GM21515 (cell line): ENCODE data around the gene DNAL4.
"Not testable (repeated sequence)": the region's sequence is repeated elsewhere in the genome, so short reads cannot be mapped to it uniquely, and the experiment has no call there.

ENCODE experiments used
- ATAC-seq: cut with Tn5 transposase; IDR thresholded peaks from one replicate; pipeline ENCODE4 v1.9.1; 2021; ENCODE audit not compliant: unreplicated experiment

Gene DNAL4

DNA sequence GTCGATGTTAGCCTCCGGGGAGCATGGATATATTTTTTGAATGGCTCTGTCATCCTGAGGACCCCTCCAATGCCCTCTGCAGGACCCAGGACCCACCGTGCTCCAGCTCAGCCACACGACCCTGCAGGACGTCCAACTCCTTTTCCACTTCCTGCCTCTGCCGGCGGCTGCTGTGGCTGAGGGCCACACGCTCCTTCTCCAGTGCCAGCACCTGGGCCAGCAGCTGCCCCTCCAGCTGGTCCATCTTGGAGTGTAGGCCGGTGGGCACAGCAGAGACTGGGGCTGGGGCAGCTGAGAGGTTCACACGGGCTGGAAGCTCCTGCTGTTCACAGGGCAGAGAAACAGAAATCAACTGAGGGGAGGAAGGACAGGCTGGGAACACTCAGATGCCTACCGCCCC lies 34.2 kb upstream of the DNAL4 start:
- ATAC-seq = no peak

DNA sequence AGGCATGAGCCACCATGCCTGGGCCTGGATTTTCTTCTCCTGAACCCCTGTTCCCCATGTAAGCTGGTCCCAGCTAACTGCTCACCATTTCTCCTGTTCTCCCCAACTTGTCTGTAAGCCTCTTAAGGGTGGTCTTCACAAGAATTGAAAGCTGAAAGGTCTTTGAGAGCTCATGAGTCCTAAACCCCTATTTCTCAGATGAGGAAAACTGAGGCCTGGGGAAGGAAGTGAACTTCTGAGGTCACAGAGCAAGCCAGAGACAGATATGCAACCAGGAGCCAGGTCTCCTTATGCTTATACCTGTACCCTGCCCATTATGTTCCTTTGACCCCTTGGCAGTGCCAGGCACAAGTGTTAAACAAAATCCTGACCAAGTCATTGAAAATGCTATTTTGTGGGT lies 33.6 kb upstream of the DNAL4 start:
- ATAC-seq = no peak

DNA sequence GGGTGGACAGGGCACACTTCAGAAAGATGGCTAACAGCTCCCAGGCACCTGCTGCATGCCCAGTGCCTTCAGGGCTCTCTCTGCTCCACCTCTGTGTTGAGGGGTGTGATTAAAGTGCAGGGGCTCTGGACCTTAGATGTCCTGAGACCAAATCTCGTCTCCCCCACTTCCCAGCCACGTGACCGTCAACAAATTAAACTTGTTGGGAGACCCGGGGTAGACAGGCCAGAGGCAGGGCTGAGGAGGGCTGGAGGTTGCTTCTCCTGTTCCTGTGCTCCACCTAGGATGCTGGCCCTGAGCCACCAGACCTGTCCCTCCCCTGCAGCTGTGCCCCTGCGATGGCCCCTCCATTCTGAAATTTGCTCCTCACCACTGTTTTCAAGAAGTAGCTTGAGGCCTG lies 32.9 kb upstream of the DNAL4 start:
- ATAC-seq = no peak

DNA sequence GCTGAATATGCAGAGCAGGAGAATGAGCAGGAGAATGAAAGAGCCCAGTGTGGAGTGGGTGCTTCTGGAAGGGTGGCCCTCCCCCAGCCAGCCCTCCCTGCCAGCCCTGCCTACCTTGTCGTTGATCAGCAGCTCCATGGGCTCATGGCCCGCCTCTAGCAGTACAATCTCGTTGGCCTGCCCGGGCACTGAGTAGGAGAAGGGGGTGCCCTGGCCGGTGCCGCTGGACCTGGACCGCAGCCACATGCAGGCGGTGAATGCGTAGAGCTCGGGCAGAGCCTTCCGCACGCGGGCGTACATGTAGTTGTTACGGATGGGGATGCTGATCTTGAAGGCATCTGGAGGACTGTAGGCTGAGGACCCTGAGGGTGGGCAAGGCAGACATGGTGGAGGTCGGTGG lies 32.4 kb upstream of the DNAL4 start:
- no peak for ATAC-seq

DNA sequence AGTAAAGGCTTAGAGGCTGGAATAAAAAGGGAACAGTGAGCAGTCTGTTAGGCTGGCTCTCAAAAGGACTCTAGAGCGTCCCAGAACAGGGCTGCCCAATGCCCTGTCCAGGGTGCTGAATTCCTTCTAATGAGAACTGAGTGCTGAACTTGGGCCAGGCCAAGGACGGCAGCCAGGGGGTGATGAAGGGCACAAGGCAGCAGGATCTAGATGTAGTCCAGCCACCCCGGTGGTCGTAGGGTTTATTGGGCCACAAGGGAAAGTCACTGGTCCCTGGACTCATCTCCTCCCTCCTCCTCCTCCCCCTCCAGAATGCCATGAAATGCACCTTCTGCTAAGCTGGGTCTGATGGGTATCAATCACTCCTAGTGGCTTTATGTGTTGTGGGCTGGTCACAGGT lies 30.6 kb upstream of the DNAL4 start:
- no peak for ATAC-seq

DNA sequence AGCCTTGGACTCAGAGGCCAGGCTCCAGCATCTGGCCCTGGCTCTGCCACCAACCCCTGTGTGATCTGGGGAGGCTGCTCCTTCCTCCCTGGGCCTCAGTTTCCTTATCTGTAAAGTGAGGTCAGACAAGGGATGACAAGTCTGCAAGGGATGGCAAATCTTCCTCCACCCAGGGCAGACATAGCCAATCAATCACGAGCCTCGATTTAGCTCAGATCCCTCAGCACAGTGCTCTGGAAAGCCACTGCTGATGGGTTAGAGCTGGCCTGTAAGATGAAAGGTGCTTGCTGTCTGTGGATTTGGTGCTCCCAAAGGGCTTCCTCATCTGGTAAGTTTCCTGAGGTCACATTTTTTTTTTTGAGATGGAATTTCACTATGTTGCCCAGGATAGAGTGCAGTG lies 29.7 kb upstream of the DNAL4 start:
- no peak for ATAC-seq

DNA sequence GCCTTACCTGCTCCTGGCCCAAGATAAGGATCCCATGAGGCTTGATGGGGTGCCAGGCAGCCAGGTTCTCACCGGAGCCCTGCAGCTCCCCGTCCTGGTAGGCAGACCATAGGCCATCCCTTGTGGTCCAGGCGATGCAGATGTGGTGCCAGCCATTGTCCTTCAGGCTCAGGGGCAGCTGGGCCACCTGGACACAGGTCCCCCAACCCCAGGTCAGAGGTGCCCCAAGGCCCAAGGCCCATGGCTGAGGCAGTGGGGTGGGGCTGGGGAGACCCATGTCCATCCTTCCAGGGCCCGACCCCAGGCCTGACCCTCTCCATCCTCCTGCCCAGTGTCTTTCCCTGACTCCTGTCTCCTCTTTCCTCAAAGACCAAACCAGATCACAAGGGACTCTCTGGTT lies 29.1 kb upstream of the DNAL4 start:
- ATAC-seq = no peak

DNA sequence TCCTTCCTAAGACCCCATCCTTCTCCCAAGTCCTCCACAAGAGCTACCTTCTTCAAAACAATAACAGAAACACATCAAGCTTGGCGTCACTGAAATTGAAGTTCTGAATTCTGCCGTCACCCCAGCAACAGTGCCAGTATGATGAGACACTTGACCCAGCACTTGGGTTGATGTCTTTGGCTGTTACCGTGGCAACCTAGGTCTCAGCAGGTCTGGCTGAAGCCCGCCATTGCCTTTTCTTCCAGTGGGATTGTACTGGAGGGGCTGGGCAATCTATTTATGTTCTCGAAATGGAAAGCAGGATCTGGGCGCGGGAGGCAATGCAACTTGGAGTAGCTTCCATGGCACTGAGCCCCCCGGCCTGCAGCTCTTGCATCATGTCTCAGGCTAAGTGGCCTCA lies 26.1 kb upstream of the DNAL4 start:
- ATAC-seq = no peak

DNA sequence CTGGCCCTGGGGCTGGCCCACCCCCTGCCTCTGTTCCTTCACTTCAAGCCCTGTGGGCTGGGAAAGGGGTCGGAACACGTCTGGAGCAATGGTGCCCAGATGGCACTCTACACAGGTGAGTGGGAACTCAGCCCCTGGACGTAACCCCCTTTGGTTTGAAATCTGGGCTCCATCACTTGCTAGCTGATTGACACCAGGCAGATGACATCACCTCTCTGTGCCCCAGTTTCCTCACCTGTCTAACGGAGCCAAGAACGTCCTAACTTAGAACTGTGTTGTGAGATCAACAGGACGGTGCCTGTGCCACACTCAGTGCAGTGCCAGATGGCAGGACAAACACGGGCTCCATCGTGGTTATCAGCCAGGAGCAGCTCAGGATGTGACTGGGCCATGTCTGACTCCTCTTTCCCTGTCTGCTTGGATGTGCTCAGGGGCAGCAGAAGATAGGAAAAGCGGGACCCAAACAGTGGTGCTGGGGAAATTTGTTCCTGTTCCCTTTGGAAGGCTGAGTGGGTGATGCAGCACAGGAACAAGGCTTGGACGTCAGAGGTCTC lies 25.5 kb upstream of the DNAL4 start:
- ATAC-seq = no peak

DNA sequence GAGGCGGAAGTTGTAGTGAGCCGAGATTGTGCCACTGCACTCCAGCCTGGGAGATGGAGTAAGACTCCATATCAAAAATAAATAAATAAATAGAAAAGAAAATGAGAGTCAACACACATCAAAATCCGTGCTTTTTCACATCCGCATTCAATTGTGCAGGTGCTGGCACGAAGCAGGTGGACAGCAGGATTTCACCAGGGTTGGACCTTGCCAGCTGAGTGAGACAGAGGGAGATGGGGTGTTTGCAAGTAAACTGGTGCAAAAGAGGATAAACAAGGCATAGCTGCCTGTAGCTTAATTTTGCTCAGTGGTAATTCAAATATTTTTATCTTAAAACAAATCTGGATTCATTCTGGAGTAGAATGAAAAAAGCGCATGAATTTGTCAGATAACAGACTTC lies 23.3 kb upstream of the DNAL4 start:
- no peak for ATAC-seq

DNA sequence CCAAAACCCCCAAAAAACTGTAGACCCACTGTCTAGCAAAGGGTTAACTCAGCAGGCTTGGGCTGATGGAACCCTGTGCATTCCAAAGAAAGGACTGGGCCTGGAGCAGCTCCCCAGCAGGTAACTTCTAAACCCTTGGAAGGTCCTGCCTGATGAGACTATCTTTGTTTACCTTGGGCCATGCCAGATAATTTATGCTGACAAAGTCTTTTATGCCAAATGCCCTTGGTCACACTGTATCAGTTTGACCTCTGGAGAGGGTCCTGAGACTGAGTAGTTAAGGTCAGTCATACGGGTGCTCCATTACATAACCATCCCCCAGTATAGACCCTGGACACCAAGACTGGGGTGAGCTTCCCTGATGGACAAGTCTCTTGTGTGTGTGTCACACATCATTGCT lies 21.9 kb upstream of the DNAL4 start:
- no peak for ATAC-seq

DNA sequence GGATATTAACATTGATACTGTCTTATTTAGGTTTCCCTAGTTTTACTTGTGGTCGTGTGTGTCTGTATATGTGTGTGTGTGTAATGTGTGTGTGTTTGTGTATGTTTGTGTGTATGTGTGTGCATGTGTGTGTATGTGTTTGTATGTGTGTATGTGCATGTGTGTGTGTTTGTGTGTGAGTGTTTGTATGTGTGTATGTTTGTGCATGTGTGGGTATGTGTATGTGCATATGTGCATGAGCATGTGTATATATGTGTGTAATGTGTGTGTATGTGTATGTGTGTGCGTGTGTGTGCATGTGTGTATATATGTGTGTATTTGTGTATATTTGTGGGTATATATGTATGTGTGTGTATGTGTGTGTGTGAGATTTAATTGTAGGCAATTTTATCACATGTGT lies 17.3 kb upstream of the DNAL4 start:
- no peak for ATAC-seq

DNA sequence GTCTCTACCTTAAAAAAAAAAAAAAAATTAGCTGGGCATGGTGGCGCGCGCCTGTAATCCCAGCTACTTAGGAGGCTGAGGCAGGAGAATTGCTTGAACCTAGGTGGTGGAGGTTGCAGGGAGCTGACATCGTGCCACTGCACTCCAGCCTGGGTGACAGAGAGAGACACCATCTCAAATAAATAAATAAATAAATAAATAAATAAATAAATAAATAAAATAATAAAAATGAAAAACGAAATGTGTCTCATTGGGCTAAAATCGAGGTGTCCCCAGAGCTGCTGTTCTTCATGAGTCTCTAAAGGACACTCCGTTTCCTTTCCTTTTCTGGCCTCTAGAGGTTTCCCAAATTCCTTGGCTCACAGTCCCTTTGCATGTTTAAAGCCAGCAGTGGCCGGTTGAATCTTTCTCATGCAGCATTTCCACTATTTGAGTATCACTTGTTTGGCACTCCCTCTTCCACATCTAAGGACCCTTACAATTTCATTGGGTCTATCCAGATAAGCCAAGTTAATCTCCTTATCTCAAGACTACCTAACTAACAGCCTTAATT lies 11.2 kb upstream of the DNAL4 start:
- not testable (repeated sequence) for ATAC-seq

DNA sequence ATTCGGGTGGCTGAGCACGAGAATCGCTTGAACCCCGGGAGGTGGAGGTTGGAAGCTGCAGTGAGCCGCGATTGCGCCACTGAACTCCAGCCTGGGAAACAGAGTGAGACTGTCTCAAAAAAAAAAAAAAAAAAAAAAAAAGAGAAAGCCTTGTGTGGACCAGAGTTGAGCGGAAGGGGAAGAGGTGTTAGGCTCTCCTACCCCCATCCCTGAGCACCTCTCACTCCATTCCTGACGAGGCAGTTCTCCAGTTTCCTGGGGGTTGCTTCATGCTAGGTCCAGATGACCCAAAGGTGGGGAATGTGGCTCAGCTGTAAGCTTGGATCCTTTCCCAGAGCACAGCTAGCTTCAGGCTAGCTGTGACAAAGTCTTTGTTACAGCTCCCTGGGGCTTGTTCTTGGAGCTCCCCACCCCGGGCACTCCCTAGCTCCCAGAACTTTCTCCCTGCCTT lies 8.8 kb upstream of the DNAL4 start:
- no peak for ATAC-seq

DNA sequence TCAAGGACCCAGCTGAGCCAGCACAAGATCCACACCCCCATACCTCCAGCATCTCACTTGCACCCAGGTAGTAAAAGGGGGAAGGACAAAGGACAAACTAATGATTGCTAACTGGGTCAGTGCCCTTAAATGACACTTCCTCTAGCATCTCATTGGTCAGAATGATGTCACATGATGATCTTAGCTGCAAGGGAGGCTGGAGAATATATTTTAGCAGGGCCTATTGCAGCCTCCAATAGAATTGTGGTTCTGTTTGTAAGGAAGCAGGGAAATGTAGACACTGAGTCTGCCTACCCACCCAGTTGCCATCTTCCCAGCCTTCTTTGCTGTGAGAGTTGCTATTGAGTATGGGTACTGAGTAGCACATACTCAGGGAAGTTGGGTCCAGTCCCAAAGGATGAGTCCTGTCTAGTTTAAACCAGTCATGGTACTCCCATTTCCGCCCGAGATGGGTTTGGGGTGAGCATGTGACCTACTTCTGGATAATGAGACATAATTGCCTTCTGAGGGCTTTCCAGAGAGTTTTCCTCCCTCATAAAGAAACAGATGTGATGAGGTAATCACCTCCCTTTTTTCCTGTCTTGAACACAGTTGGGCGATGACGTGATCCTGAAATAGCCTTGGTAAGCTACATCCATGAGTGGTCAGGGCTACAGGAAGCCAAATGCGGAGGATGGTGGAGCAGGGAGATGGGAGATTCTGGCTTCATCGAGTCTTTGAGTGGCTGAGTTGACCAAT lies 5.5 kb upstream of the DNAL4 start:
- ATAC-seq = no peak

DNA sequence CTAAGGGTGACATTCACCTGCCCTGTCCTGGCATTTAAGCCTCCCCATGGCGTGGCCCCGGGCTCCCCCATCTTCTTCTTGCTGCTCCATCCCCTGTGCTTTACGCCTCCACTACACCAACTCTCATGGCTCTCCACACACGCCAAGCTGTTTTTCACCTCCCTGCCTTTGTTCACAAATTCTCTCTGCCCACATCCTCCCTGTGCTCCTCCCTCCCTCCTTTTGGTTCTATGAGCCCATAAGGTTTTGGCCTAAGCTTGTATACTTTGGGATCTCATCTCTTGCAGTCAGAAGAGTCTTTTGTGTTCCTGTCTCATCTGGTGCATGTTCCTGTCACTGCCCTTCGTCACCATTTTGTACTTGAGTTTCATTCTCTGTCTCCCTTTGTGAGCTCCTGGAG lies 4.6 kb upstream of the DNAL4 start:
- ATAC-seq = no peak

DNA sequence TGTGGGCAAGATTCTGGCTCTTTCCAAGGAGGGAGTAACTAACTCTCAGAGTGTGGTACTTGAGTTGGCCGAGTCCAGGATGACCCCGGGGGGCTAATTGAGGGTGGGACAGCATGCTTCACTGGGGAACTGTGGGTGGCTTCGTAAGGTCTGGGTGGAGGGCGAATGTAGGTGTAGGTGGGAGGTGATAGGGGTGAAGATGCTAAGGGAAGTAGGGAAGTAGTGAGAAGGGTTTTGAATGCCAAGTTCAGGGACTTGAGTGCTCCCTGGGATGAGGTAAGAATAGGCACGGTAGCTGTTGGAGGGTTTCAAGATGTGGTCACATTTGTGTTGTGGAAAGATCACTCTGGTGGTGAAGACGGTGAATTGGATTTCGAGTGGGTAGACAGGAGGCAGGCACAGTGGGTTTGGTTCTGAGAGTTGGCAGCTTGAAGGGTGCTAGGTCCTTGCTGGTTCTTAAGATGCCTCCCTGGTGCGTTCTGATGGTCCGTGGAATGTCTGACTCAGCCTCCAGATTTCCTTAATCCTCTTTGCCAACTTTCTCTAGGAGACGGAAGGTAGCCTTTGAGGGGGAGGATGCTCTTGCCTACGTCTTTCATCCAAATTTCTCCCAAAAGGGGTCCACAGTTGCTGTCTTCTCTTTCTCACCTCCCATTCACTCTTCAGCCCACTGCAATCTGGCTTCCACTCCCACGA lies 2.5 kb upstream of the DNAL4 start:
- no peak for ATAC-seq

DNA sequence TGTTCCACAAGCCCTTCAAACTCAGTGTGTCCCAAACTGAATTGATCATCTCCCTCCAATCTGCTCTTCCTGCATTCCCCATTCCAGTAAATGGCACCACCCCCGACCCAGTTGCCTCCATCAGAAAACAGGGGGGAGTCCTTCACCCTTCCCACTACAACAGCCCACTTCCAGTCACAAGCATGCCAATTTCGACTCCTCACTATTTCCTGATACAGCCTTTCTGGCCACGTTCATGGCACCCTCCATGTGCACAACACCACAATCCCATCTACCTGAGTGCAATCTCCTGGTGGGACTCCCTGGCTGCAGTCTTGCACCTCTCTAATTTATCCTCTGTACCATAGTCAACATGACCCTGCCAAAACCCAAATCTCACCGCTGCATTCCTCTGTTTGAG lies 1.6 kb upstream of the DNAL4 start:
- no peak for ATAC-seq

DNA sequence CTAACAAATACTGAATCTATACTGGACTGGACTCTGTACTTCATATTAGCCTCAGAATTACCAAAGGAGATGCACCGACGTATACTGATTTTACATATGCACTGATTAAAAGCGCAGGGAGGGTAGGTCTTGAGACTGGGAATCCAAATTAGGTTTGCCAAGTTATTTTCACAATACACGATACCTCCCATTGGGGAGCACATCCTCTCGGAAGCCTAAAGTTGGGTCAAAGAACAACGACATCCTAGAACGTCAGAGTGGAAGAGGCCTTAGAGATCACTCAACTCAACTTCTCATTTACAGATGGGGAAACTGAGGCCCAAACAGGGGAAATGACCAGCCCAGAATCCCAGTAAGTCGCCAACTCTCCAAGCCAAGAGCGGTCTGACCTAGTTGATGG lies 626 bp downstream of the DNAL4 start:
- ATAC-seq = no peak

DNA sequence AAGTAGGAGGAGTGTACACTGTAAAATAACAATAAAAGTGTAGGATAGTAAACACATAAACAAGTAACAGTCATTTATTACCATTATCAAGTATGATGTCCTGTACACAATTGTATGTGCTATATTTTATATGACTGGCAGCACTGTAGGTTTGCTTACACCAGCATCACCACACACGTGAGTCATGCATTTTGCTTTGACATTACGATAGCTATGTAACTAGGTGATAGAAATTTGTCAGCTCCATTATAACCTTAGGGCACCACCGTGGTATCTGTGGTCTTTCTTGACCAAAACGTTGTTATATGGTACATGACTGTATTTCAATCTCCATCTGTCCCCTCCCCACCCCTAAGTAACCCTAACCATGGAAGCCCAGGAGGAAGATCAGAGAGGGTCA lies 1.1 kb downstream of the DNAL4 start:
- no peak for ATAC-seq

DNA sequence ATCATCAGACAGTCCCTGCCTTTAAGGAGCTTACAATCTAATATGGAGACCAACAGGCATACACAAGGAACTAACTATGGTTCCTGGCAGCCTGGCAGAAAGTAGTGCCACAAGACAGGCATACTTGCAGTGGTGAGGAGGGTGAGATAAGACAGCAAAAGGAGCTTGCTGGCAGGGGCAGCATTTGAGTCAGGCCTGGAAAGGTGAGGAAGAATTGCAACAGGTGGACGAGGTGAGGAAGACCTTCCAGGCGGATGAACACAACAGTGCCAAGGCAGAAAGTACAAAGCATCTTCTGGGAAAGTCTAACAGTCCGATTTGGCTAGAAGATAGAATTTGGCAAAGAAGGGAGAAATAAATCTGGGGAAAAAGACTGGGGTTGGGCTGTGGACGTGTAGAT lies 4.3 kb downstream of the DNAL4 start:
- ATAC-seq = no peak

DNA sequence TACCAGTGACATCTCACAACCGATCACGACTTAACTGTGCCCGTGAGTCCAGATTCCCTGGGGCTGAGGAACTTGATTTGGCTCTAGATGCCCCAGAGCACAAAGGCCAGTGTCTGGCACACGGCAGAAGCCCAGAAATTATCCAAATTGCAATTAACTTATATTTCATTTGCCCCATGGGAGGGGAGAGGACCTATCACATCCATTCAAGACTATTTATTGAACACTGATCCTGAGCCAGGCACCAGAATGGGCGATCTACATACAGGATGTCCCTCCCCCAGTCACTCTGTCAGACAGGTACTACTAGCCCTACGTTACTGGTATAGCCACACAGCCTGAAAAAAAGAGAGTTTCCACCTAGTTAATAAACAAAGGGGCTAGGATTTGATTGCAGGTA lies 5.1 kb downstream of the DNAL4 start:
- no peak for ATAC-seq
